ENCODE results near the gene ADGRD2.

DNA sequence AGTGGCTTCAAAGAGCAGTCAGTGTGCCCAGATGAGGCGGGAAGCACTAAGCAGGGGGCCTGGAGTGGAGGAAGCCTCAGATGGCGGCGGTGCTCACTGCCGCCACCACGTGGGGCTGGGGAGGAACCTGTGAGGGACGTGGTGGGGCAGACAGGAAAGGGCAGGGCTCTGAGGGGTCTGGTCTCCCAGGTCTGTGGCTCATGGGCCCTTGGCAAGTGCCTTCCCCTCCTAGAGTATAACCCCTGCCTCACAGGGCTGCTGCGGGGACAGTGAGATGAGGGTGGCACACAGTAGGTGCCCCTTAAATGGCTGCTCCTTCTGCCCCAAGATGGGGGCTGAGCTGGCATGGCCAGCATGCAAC lies 30.4 kb downstream of the ADGRD2 start:
- no peak for TF ChIP-seq JUNB (IDR thresholded peaks at IDR 0.05)
- TF ChIP-seq POLR2A (IDR thresholded peaks at IDR 0.05; ENCODE audit: low read length), result no peak
